ENCODE measurements around the gene SS18L1.

The SS18L1 gene

GRCh38 chr20:62119591-62120364 lies 23.8 kb upstream of the SS18L1 start:
- DNase-seq (ENCODE audit: low spot score) = no peak

DNA sequence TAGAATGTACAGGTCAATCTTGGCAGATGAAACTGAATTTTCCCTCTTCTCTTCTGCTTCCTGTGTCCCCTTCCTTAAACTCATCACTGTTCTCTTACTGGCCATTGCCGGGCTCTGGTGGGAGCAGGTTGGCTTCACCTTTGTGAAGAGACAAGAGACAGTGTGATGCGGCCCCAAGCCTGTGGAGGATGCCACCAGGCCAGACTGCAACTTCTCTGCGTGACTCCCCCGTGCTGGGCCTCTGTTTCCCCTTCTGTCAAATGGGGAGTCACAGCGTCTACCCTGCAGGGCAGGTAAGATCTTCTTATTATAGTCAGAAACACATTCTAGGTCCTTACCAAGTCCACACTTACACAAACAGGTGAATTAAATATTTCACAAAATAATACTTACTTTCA lies 23.2 kb upstream of the SS18L1 start:
- no peak for DNase-seq (ENCODE audit: low spot score)

DNA sequence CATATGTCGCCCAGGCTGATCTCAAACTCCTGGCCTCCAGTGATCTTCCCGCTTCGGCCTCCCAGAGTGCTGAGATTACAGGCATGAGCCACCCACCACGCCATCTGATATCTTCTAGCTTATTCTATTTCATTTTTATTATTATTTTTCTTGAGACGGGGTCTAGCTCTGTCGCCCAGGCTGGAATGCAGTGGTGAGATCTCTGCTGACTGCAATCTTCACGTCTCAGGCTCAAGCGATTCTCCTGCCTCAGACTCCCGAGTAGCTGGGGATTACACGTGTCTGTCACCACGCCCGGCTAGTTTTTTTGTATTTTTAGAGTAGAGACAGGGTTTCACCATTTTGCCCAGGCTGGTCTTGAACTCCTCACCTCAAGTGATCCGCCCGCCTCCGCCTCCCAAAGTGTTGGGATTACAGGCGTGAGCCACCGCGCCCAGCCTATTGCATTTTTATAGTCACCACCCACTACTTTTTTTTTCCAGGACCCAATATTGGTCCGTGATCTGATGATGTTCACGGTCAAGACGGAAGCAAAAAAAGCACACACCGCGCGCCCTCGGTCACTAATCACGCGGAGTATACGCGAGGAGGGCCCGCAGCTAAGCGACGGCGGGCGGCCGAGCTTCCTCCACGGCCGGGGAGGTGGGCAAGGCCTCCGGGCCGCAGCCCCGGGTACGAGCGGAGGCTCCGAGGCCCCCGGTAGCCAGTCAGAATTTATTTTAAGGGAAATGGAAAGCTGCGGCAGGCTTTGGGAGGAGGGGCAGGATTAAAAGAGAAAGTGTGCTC lies 22.4 kb upstream of the SS18L1 start:
- no peak for DNase-seq (ENCODE audit: low spot score)

DNA sequence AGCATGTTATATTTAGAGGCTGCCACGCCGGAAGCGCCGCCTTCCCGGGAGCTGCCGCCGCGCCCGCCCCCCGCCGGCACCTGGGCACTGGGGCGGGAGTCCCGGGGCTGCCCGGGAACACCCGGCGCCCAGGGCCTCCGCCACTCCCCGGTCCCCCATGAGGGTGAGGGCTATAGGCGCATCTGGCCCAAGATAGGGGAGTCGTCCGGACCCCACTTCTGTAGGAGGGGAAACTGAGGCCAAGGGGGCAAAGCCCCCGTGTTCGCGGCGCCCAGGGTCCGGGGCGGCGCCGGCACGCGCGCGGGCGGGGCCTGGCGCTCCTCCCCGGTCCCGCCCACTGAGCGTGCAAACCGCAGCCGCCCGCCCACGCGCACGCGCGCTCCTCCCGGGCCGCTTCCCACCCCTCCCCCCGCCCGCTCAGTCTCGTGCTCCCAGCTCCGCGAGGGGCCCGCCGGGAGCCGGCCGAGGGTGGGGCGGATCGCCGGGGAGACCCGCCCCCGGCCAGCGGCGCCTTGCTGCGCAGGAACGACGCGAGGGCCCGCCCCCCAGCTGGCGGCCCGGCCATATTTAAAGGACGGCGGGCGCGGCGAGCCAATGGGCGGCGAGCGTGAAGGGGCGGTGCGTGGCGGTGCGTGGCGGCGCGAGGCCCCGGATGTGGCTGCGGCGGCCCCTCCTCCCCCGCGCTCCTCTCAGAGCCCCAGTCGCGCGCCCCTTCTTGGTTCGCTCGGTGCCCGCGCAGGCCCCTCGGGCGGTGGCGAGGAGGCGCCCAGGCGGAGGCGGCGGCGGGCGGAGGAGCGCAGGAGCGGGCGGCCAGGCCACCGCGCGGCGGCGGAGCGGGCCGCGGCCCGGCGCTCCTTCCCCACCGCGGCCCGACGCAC lies 21.6 kb upstream of the SS18L1 start, which contains the start of gene LSM14B:
Gene LSM14B (plus strand): TSS at position 700 of the 878 bp plus-strand sequence. CDS start 192 bp downstream, outside the sequence.
- peak; percentile 92 for DNase-seq (ENCODE audit: low spot score)

- DNase-seq (ENCODE audit: low spot score) = no peak
These were observed 20.7 kb upstream of the SS18L1 start for GRCh38 chr20:62122654-62123449.

DNA sequence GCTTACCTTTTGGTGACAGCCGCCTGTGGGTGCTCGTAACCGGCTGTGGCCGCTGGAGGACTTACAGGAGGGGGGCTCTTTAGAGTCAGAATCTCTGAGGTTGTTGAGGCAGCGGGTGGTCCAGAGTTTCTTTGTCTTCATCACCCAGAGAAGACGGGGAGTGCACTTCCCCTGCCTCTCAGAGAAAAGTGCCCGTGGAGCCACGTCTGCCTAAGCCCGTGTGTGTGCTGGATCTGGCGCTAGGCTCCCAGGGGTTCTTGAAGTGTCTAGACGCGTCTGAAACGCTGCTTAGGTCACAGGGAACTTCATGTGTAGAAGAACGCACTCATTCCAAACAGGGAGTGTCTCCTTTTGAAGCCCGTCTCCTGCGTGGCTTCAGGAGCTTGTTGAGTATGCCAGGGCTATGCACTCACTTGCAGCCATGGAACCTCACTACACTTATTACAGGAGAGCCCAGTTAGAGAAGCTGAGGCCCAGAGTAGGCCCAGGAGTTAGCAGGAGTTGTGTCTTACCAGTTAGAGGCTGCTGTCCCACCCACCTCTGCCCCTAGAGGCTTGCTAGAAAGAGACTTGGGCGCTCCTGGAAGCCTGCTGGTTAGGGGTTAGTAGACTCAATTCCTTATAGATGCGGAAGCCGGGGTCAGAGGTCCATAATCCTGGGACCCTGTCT lies 20.0 kb upstream of the SS18L1 start:
- DNase-seq (ENCODE audit: low spot score) = no peak

DNA sequence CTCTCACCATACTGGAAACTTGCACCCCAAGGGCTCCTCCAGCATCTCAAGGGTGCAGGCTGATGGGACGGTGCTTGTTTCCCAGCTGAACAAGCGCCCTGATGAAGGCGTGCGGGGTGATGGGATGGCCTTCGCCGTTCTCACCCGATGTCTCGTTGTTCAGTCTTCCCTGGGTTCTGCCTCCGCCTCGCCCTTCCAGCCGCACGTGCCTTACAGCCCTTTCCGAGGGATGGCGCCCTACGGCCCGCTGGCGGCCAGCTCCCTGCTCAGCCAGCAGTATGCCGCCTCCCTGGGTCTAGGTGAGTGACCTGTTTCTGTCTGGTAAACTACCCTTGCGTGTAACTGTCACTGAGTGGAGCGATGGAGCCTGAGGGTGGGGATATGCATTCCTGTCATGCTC lies 17.4 kb upstream of the SS18L1 start:
- DNase-seq (ENCODE audit: low spot score) = no peak

GRCh38 chr20:62127799-62128198 lies 15.8 kb upstream of the SS18L1 start:
- DNase-seq (ENCODE audit: low spot score) = no peak

GRCh38 chr20:62128502-62128901 lies 15.1 kb upstream of the SS18L1 start:
- DNase-seq (ENCODE audit: low spot score) = no peak

DNA sequence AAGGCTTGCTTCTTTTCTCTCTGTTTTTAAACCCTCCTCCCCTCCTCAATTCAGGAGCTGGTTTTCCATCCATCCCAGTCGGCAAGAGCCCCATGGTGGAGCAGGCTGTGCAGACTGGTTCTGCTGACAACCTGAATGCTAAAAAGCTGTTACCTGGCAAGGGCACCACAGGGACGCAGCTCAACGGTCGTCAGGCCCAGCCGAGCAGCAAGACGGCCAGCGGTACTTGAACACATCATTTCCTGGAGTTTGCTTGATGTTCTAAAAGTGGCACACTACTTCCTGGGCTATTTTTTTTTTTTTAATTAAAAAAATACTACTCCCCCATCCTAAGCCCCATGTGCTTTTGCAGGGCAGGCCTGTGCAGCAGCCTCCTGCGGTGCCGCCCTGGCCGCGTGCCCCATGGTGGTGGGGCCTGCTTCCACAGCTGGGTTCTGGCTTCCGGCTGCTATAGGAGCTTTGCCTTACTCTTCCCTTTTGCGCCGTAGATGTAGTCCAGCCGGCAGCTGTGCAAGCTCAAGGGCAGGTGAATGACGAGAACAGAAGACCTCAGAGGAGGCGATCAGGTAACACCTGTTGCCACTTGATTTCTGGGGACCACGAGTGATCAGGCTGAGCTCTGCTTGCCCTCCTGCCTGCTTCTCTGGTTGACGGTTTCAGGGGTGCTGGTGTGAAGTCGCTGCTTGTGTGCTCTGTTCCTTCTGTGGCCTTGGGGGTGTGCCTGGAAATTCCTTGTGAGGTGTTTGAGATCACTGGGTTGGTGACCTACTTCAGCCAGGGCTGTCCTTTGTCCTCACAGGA lies 13.6 kb upstream of the SS18L1 start:
- DNase-seq (ENCODE audit: low spot score) = no peak

GRCh38 chr20:62131560-62132320 lies 11.8 kb upstream of the SS18L1 start:
- DNase-seq (ENCODE audit: low spot score) = no peak

GRCh38 chr20:62132421-62132820 lies 11.1 kb upstream of the SS18L1 start:
- DNase-seq (ENCODE audit: low spot score) = no peak

- DNase-seq (ENCODE audit: low spot score) = no peak
These were observed 10.3 kb upstream of the SS18L1 start for GRCh38 chr20:62133051-62133845.

DNA sequence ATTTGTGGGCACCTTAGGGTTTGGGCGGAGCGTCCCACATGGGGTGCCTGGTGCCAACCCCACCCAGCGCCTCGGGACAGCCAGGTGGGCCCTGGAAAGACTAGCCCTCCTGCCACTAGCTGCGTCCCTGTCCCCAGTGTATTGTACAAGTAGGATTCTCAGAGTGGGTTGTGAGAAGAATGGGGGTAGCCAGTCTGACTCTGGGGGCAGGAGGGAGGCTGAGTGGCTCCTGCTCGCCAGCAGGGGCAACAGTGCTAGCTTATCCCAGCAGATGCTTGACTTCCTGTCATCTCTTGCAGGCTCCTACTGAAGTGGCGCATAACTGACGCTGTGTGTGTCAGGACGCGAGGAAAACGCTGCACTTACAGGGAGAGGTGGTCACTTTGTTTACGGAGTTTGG lies 9.7 kb upstream of the SS18L1 start:
- no peak for DNase-seq (ENCODE audit: low spot score)

DNA sequence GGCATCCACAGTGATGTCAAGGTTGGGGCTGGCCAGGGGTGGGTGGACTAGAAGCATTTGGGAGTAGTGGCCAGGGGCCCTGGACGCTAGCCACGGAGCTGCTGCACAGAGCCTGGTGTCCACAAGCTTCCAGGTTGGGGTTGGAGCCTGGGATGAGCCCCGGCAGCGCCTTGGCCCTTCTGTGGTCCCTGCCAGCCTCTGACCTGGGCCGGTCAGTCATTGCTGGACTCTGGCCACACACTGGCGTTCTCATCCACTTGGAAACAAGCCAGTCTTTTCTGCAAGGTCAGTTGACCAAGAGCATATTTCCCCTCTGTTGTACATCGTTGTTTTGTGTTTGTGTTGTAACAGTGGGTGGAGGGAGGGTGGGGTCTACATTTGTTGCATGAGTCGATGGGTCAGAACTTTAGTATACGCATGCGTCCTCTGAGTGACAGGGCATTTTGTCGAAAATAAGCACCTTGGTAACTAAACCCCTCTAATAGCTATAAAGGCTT lies 8.8 kb upstream of the SS18L1 start:
- no peak for DNase-seq (ENCODE audit: low spot score)

DNA sequence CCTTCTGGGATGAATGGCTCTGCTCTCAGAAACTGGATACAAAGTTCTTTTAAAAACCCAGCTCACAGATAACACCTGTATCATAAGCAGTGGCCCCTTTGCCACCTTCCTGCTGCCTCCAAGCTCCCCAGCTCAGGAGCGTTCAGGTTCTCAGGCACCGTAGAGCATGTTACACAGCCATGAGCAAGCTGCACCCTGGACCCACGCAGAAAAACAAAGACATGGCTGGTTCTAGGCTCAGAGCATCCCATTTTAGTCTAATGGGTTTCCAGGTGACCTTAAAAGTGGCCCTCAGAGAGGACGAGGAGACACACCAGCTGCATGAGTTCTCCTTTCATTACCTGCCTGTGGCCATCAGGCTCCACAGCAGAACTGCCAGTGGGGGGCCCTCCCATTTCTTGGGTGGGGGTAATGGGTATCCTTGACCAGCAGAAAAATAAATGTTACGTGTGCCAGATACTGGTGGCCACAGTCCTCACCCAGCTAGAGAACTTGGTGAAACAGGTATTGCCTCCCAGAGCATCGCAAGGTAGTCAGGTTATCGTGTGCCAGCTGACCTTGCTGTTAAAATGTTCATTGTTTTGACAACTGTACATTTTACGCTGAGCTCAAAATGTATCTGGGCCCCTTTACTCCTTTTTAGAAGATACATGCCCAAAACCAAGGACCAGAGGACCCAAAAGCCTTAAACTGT lies 7.8 kb upstream of the SS18L1 start:
- DNase-seq (ENCODE audit: low spot score) = no peak

DNA sequence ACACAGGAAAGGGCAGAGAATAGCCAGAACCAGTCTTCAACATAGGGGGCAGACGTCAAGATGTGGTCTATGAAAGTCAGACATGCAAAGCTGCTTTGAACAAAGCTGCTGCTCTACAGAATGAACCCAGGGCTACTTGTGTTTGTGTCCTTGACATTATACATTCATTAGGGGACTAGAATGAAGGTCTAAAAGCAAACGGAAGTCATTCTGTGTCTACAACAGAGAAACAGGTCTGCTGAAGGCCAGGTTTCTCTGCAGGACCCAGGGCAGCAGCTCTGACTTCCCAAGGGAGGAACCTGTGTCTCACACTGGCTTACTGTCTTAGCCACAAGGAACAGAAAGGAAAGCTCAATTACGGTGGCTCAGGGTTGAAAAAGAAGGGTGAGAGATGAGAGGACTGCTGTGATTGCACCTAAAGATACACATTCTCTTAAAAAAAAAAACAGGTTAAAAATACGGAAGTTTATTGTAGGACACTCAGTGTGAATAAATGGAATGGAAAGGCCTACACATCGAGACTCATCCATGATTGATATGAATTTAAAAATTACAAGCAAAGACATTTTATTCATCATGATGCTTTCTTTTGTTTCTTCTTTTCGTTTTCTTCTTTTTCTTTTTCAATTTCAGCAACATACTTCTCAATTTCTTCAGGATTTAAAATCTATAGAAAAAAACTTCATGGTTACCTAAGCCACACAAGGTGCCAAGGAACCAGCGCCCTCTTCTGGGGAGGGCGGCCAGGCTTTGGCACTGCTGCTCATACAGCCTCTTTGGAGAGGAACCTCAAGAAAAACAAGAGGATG lies 7.1 kb upstream of the SS18L1 start:
- peak; percentile 60 for DNase-seq (ENCODE audit: low spot score)

Measured in pons (tissue), 1 donor.